Activated naive CD4-positive, alpha-beta T cell treated with Interleukin-2 at 50 U/mL for 16 hours (primary cell): ENCODE data around the gene TSPAN4.

Source experiments
- DNase-seq: peaks from one replicate; pipeline ENCODE4 v3.0.0-alpha.2; 2020

The TSPAN4 gene

GRCh38 chr11:842370-843002, at the start of gene TSPAN4, which contains the start of gene POLR2L:
Gene TSPAN4, plus strand, starts transcription at chr11:842852. Its CDS starts 7,453 bp downstream, at chr11:850305.
Gene POLR2L, minus strand, starts transcription at chr11:842529. Its CDS starts 21 bp downstream, at chr11:842508.
- DNase-seq, result peak; percentile 90

- DNase-seq, result no peak
Observed at GRCh38 chr11:792873-793272, 49.8 kb upstream of the TSPAN4 start.

GRCh38 chr11:793556-793955, 49.1 kb upstream of the TSPAN4 start:
- no peak for DNase-seq

- no peak for DNase-seq
Observed at GRCh38 chr11:794013-794765, 48.5 kb upstream of the TSPAN4 start.

- DNase-seq, result no peak
Observed at GRCh38 chr11:794766-795633, 47.7 kb upstream of the TSPAN4 start.

GRCh38 chr11:795634-796564, 46.8 kb upstream of the TSPAN4 start:
- peak; percentile 86 for DNase-seq

- no peak for DNase-seq
Observed at GRCh38 chr11:796565-797295, 45.9 kb upstream of the TSPAN4 start.

GRCh38 chr11:797296-798092, 45.2 kb upstream of the TSPAN4 start:
- DNase-seq, result peak; percentile 78

GRCh38 chr11:798093-798713, 44.4 kb upstream of the TSPAN4 start, which contains the start of gene SLC25A22:
Gene SLC25A22, minus strand, starts transcription at chr11:798281. Its CDS starts 3,275 bp downstream, at chr11:795006.
- peak; percentile 87 for DNase-seq

- DNase-seq, result no peak
Observed at GRCh38 chr11:799641-800316, 42.9 kb upstream of the TSPAN4 start.

- DNase-seq, result no peak
Observed at GRCh38 chr11:800473-800872, 42.2 kb upstream of the TSPAN4 start.

- no peak for DNase-seq
Observed at GRCh38 chr11:801097-801780, 41.4 kb upstream of the TSPAN4 start.

- DNase-seq, result no peak
Observed at GRCh38 chr11:802018-802617, 40.5 kb upstream of the TSPAN4 start.

- DNase-seq, result no peak
Observed at GRCh38 chr11:802693-803466, 39.8 kb upstream of the TSPAN4 start.

- DNase-seq, result no peak
Observed at GRCh38 chr11:803467-803742, 39.2 kb upstream of the TSPAN4 start.

- DNase-seq, result no peak
Observed at GRCh38 chr11:803770-804598, 38.7 kb upstream of the TSPAN4 start.

- no peak for DNase-seq
Observed at GRCh38 chr11:804599-804964, 38.1 kb upstream of the TSPAN4 start.
